GM13977 (cell line): ENCODE measurements around the gene TCERG1L.

Source experiments
- DNase-seq: peaks from one replicate; pipeline ENCODE4 v3.0.0; 2012; ENCODE audit warnings: low spot score
- in situ Hi-C: fragments of 300-500 bp; cut with MboI; formaldehyde crosslinking; loops from one replicate; pipeline ENCODE4 v1.12.0; 2022; ENCODE audit warnings: low sequenced_read_pairs, low pct_unique_long_range_greater_than_20kb, mixed read lengths, inconsistent platforms; ENCODE audit not compliant: unreplicated experiment
- TF ChIP-seq, protein P1 (sequence below): IDR thresholded peaks from 2 replicates; pipeline ENCODE4 v1.5.1; 2012; ENCODE audit warnings: mild to moderate bottlenecking, control low read depth; ENCODE audit not compliant: insufficient read depth; ENCODE audit errors: extremely low read depth, missing control alignments

TCERG1L gene

DNA sequence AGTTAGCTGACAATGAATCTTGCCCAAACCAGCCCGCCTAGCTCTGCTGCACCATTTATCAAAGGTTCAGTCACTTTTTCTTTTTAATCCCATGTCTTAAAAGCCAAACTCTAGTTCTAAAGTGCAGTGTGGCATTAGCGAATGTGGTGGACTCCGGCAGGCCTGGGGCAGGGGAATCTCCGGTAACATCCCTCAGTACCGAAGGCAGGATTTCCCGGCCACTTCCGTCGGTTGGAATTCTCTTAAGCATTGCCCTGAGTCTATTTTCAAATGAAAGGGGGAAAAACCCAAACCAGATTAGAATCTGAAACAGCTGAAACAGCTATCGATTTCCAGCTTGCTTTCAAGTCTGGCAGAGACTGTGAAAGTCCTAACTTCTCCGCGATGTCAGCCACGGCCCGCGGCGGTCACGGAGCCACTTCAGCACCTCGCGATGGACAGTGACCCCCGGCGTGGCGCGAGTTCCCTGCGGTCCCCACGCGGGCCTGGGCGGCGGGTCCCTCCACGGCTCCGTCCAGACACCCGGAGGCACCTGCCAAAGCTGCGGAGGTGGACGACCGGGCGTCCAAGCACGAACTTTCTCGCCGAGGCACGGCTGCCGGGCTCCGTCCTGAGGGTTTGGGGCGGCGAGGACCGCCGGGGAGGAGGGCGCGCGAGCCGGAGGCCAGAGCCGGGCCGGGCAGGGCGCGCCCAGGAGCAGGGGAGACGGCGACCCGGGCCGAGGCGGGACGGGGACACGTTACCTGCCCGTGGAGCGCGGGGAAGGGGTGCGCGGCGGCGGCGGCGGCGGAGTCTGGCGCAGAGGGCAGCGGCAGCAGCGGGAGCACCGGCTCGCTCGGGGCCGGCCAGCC, 745 bp downstream of the TCERG1L start:
- TF ChIP-seq, protein P1, sequence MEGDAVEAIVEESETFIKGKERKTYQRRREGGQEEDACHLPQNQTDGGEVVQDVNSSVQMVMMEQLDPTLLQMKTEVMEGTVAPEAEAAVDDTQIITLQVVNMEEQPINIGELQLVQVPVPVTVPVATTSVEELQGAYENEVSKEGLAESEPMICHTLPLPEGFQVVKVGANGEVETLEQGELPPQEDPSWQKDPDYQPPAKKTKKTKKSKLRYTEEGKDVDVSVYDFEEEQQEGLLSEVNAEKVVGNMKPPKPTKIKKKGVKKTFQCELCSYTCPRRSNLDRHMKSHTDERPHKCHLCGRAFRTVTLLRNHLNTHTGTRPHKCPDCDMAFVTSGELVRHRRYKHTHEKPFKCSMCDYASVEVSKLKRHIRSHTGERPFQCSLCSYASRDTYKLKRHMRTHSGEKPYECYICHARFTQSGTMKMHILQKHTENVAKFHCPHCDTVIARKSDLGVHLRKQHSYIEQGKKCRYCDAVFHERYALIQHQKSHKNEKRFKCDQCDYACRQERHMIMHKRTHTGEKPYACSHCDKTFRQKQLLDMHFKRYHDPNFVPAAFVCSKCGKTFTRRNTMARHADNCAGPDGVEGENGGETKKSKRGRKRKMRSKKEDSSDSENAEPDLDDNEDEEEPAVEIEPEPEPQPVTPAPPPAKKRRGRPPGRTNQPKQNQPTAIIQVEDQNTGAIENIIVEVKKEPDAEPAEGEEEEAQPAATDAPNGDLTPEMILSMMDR: no peak
- in situ Hi-C loops: no loop called here
- no peak for DNase-seq

DNA sequence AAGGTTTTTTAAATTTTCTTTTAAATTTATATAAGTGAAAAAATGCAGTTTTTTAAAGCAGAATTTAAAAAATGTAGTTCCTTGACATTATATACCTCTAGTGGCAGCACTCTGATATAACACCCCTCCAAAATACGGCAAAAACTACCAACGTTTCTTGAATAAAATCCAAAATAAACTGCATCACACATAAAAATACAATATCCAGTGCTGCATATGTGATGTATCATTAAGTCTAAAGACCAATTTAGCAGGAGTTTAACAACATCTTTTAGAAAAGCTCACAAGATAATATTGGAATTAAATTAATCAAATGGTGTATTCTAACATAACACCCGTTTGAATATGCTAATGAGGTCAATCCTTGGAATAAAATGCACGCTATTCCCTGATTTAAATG, 1.4 kb downstream of the TCERG1L start:
- in situ Hi-C loops: no loop called here
- TF ChIP-seq, protein P1: no peak
- no peak for DNase-seq

- TF ChIP-seq, protein P1: no peak
- in situ Hi-C loops: no loop called here
- DNase-seq: no peak
Measured at GRCh38 chr10:131300508-131300907, 11.0 kb downstream of the TCERG1L start.

DNA sequence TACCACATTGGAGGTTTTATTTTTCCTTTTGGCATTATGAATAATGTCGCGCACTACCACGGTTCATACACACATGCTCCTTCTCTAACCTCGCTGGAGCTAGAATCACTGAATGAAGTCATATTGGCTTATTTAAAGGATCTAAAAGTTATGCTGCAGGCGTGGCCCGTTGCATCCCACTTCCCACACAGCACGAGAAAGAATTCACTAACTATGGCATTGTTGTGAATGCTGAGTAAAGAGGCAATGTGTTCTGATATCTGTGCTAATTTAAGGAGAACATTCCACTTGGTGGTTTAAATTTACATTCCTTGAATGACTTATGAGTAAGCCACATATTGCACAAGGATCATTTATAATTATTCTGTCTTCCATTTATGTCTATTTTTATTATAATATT, 20.7 kb downstream of the TCERG1L start:
- in situ Hi-C loops: no loop called here
- TF ChIP-seq, protein P1: no peak
- DNase-seq: no peak

- TF ChIP-seq, protein P1: no peak
- in situ Hi-C loops: no loop called here
- no peak for DNase-seq
Measured at GRCh38 chr10:131288648-131289047, 22.9 kb downstream of the TCERG1L start.

DNA sequence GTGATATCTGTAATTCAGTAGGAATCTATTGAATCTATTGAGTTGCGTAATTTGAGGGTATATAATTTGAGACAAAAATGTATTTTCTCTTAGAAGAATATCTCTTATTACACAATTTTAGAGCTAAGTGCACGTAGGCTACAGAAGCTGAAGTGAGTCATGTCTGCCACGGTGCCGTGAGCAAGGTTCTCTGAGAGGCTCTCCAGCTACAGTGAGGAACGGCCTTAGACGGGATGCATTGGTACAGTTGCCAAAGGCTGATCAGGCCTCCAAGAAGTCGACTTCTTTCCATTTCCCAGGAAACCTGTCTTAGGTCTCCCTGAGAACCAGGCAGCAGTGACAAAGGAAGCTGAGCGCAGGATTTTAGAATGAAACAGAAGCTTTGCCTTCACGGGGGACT, 28.6 kb downstream of the TCERG1L start:
- DNase-seq: no peak
- in situ Hi-C loops: no loop called here
- TF ChIP-seq, protein P1: no peak
